Measurements from ENCODE around the gene RAB40AL.

The RAB40AL gene

DNA sequence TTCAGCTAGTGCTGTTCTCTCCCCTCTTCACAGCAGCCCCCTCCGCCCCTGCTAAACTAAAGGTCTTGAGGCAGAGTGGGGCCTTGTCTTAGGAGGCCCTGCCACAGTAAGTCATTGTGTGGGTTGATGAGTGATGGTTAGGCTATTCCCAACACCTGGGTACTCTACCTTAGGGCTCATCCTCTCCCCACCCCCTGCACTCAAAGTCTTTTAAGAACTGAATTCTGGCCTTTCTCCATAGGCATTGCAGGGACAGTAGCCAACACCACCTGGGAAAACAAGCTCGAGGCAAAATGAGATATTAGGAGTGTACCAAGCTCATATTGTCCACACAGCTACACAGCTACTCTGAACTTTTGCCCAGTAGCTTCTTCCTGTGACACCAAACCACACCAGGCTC is 42.5 kb downstream of the RAB40AL start:
- Histone ChIP-seq H3K27me3 (ENCODE audit: control insufficient read depth, insufficient read depth, low read length, poor library complexity, severe bottlenecking) (no peaks in the 10 kb centered on the region), H3K4me3 (ENCODE audit: insufficient read depth, low read depth, low read length) (no peak overlapping the region), H3K36me3 (ENCODE audit: control insufficient read depth, insufficient read depth, low read length) (no peaks in the 10 kb centered on the region), H3K27ac (ENCODE audit: insufficient read depth, low read depth, low read length, poor library complexity, severe bottlenecking) (no peak overlapping the region), H3K9me3 (ENCODE audit: control insufficient read depth, low read length) (no peaks in the 10 kb centered on the region), H3K4me1 (ENCODE audit: control insufficient read depth, insufficient read depth, low read length) (no peaks in the 10 kb centered on the region)
- WGBS, 2 experiments: 97 to 100% methylated on average over 1 to 2 of the region's 2 CpGs

DNA sequence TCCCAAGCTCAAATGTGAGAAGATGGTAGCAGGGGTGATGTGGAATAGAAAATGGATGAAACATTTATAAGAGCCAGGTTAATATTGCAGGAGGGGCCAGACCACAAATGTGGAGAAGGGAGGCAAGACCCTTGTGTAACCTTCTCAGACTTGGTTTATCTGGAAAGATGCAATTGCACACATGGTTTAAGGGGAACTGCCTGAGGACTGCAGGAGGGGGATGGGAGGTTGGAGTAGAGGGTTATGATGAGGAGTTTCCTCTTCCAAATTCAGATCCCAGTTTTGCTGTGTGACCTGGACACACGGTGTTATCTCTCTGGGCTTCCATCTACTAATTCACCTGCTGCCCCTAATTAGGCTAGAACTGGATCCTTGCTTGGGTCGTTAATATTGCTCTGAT is 46.1 kb downstream of the RAB40AL start:
- H3K9me3 ChIP-seq (ENCODE audit: control insufficient read depth, low read length): no peaks in the 10 kb centered on the region
- H3K27me3 ChIP-seq (ENCODE audit: control insufficient read depth, insufficient read depth, low read length, poor library complexity, severe bottlenecking): no peaks in the 10 kb centered on the region
- H3K27ac ChIP-seq (ENCODE audit: insufficient read depth, low read depth, low read length, poor library complexity, severe bottlenecking): no peak overlapping the region
- H3K4me1 ChIP-seq (ENCODE audit: control insufficient read depth, insufficient read depth, low read length): no peaks in the 10 kb centered on the region
- no peaks in the 10 kb centered on the region for H3K36me3 ChIP-seq (ENCODE audit: control insufficient read depth, insufficient read depth, low read length)
- 100% methylated on average over 1 of the region's 2 CpGs; no CpG with 5 or more reads in 1 of the 2 experiments for WGBS, 2 experiments
- no peak overlapping the region for H3K4me3 ChIP-seq (ENCODE audit: insufficient read depth, low read depth, low read length)

DNA sequence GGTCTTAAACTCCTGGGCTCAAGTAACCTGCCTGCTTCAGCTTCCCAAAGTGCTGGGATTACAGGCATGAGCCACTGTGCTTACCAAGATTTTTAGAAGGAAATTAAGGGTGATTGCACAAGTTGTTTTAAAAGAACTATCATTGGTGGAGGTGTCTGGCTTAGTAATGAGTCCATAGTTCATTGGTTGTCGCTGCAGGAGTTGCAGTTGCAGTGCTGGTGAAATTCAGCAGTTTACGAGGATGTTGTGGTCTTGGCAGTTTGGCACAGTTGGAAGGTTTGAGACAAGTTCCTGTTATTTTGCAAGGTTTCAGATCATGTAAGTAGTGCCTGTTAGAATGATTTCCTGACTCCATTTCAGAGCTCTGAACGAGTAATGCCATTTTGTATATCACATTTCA is 48.1 kb downstream of the RAB40AL start:
- H3K4me3 ChIP-seq (ENCODE audit: insufficient read depth, low read depth, low read length): no peak overlapping the region
- WGBS, 2 experiments: 85 to 93% methylated on average over 3 of the region's 3 CpGs
- H3K27me3 ChIP-seq (ENCODE audit: control insufficient read depth, insufficient read depth, low read length, poor library complexity, severe bottlenecking): no peaks in the 10 kb centered on the region
- H3K4me1 ChIP-seq (ENCODE audit: control insufficient read depth, insufficient read depth, low read length): no peaks in the 10 kb centered on the region
- H3K9me3 ChIP-seq (ENCODE audit: control insufficient read depth, low read length): no peaks in the 10 kb centered on the region
- no peak overlapping the region for H3K27ac ChIP-seq (ENCODE audit: insufficient read depth, low read depth, low read length, poor library complexity, severe bottlenecking)
- H3K36me3 ChIP-seq (ENCODE audit: control insufficient read depth, insufficient read depth, low read length): no peaks in the 10 kb centered on the region
